ENCODE data around the gene NMRK2.
"Not testable (repeated sequence)": the region's sequence is repeated elsewhere in the genome, so short reads cannot be mapped to it uniquely, and the experiment has no call there.

NMRK2 gene, protein sequence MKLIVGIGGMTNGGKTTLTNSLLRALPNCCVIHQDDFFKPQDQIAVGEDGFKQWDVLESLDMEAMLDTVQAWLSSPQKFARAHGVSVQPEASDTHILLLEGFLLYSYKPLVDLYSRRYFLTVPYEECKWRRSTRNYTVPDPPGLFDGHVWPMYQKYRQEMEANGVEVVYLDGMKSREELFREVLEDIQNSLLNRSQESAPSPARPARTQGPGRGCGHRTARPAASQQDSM

DNA sequence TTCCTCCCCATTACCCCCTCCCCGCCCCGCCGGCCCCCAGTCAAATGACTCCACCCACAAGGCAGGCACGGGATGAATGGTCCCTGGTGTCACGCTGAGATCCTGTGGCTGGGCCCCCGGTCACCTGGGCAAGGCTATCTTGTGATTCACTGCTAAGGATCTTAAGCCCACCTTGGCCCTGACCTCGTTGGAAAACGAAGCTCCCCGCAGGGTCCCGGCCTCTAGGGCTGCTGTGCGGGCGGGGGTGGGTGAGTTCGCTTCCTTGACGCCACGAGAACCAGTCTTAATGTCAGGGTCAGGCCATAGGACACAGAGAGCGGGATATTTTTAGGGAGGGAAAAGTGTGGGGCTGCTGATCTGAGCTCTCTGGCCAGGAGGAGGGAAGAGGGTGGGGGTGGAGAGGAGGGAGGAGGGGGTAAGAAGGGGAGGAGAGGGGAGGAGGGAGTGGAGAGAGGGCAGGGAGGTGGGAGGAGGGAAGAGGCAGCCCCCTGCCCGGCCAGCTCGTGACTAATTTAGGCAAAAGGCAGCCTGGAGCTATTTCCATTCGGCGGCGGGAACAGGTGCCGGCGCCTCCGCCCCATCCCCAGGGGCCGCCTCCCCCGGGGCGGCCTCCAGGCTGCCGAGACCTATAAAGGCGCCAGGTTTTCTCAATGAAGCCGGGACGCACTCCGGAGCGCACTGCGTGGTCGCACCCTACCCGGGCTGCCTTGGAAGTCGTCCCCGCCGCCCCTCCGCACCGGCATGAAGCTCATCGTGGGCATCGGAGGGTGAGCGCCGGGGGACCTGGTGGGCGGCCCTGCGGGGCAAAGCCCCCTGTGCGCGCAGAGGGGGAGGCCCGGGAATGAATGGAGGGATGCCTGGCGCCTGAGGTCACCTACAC, at the start of gene NMRK2:
Gene NMRK2 (plus strand): TSS at position 139 of the 880 bp plus-strand sequence. CDS start 603 bp downstream, at position 742.
- FAIRE-seq = no peak

GRCh38 chr19:3890591-3890990, 42.3 kb upstream of the NMRK2 start:
- no peak for FAIRE-seq

More for the DNA sequence above, at the start of gene NMRK2:
- DNase-seq (ENCODE audit: low spot score) = peak; percentile 18

GRCh38 chr19:3893509-3894179, 39.2 kb upstream of the NMRK2 start:
- DNase-seq (ENCODE audit: low spot score) = no peak
- FAIRE-seq = no peak

More at GRCh38 chr19:3890591-3890990, 42.3 kb upstream of the NMRK2 start:
- no peak for DNase-seq (ENCODE audit: low spot score)

DNA sequence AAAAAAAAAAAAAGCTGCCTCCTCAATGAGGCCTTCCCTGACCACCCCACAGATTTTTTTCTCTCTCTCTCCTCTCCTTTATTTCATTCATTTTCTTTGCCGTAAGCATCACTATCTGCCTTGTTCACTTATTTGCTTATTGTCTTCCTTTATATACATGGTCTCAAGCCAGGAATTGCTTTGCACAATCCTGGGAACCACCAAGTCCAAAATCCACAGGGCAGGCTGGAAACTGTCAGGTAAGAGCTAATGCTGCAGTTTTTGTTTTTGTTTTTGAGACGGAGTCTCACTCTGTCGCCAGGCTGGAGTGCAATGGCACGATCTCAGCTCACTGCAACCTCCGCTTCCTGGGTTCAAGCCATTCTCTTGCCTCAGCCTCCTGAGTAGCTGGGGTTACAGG, 37.9 kb upstream of the NMRK2 start:
- not testable (repeated sequence) for FAIRE-seq; DNase-seq (ENCODE audit: low spot score)

- no peak for DNase-seq (ENCODE audit: low spot score)
- no peak for FAIRE-seq
Measured at GRCh38 chr19:3895788-3896187, 37.1 kb upstream of the NMRK2 start.

DNA sequence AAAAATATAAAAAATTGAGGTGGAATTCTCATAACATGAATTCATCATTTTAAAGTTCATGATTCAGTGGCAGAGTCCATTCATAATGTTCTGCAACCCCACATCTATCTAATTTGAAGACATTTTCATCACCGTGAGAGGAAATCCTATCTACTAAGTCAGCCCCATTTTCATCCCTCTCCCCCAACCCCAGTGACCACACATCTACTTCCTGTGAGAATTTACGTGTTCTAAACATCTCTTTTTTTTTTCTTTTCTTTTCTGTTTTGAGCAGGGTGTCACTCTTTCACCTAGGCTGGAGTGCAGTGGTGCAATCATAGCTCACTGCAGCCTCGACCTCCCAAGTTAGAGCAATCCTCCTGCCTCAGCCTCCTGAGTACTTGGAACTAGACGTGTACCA, 34.9 kb upstream of the NMRK2 start:
- no peak for FAIRE-seq
- DNase-seq (ENCODE audit: low spot score) = no peak

- no peak for FAIRE-seq
Measured at GRCh38 chr19:3898426-3898825, 34.4 kb upstream of the NMRK2 start.

GRCh38 chr19:3899531-3900294, 33.2 kb upstream of the NMRK2 start:
- DNase-seq (ENCODE audit: low spot score) (no peak), FAIRE-seq (no peak)

More at GRCh38 chr19:3898426-3898825, 34.4 kb upstream of the NMRK2 start:
- DNase-seq (ENCODE audit: low spot score) = no peak

- FAIRE-seq (no peak), DNase-seq (ENCODE audit: low spot score) (no peak)
Measured at GRCh38 chr19:3902317-3902973, 30.4 kb upstream of the NMRK2 start.

- no peak for FAIRE-seq
Measured at GRCh38 chr19:3904233-3904632, 28.6 kb upstream of the NMRK2 start.

DNA sequence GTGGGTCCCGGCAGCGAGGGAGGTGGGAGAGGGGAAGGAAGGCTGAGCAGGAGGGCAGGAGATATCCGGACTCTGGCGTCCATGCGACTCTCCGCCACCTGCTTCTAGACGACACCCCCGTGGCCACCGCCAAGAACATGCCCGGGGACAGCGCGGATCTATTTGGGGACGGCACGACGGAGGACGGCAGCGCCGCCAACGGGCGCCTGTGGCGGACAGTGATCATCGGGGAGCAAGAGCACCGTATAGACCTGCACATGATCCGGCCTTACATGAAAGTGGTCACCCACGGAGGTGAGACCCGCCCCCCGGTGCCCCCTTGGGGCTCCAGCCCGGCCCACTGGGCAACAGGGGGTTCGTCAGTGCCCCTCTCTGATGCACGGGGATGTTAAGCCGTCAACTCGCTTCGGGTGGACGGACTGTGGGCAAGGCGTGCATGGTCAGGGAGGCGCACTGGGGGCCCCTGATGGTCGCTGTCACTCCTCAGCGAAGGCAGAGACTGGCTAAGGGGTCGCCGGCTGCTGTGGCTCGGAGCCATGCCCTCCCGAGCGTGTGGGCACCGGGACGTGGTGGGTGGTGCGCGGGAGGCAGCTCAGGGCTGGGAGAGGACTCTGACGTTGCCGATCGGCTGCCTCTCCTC, 25.1 kb upstream of the NMRK2 start:
- no peak for DNase-seq (ENCODE audit: low spot score)
- no peak for FAIRE-seq

More at GRCh38 chr19:3904233-3904632, 28.6 kb upstream of the NMRK2 start:
- no peak for DNase-seq (ENCODE audit: low spot score)

GRCh38 chr19:3908266-3909054, 24.4 kb upstream of the NMRK2 start:
- no peak for DNase-seq (ENCODE audit: low spot score)
- FAIRE-seq = no peak

- FAIRE-seq (no peak), DNase-seq (ENCODE audit: low spot score) (no peak)
Measured at GRCh38 chr19:3910105-3910504, 22.8 kb upstream of the NMRK2 start.

DNA sequence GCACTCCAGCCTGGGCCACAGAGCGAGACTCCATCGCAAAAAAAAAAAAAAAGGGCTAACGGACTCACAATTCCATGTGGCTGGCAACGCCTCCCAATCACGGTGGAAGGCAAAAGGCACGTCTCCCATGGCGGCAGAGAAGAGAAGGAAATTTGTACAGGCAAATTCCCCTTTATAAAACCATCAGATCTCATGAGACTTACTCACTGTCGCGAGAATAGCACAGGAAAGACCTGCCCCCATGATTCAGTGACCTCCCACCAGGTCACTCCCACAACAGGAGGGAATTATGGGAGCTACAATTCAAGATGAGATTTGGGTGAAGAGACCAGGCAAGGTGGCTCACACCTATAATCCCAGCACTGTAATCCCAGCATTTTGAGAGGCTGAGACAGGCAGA, 18.7 kb upstream of the NMRK2 start:
- FAIRE-seq (no peak), DNase-seq (ENCODE audit: low spot score) (peak; percentile 47)

DNA sequence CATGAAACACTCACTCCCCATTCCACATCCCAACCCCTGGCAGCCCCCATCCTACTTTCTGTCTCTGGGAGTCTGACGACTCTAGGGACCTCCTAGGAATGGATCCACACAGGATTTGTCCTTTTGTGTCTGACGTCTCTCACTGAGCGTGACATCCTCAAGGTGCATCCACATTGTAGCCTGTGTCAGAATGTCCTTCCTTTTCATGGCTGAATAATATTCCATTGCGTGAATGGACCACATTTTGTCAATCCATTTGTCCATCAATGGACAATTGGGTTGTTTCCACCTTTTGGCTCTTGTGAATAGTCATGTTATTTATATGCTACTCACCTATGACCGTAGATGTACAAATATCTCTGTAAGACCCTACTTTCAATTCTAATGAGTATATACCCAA, 16.8 kb upstream of the NMRK2 start:
- DNase-seq (ENCODE audit: low spot score) = no peak
- FAIRE-seq = no peak

- DNase-seq (ENCODE audit: low spot score) (no peak), FAIRE-seq (no peak)
Measured at GRCh38 chr19:3919793-3920192, 13.1 kb upstream of the NMRK2 start.

DNA sequence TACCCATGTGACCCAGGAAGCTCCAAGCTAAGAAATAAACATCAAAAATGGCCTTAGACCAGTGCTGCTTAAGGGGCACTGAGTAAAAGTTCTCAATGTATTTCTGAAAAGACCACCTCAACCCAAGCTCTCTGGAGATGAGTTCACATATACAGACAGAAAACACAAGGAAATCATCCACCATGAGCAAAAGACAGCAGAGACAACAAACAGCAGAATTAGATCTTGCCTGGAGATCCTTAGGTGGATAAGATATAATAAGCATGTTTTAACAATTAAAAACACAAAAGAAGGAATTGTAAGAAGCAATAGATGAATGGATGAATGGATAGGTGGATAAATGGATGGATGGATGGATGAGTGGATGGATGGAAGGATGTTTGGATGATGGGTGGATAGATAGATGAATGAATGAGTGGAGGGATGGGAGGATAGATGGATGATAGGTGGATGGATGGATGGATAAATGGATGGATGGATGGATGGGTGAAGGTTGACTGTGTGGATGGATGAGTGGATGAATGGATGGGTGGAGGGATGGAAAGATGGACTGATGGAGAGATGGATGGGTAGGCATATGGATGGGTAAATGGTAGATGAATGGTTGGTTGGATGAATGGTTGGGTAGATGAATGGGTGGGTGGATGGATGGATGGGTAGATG, 9.6 kb upstream of the NMRK2 start:
- DNase-seq (ENCODE audit: low spot score) = no peak
- FAIRE-seq = no peak

GRCh38 chr19:3923912-3924311, 9.0 kb upstream of the NMRK2 start:
- no peak for DNase-seq (ENCODE audit: low spot score)
- FAIRE-seq = no peak

- no peak for FAIRE-seq
- no peak for DNase-seq (ENCODE audit: low spot score)
Measured at GRCh38 chr19:3931041-3931440, 1.8 kb upstream of the NMRK2 start.
